GM18519 (cell line): ENCODE results near the gene KIF26B.

Source experiments
- ATAC-seq: cut with Tn5 transposase; IDR thresholded peaks from one replicate; pipeline ENCODE4 v1.9.1; 2021; ENCODE audit warnings: mild to moderate bottlenecking, moderate library complexity; ENCODE audit not compliant: unreplicated experiment, low FRiP score

Gene KIF26B

DNA sequence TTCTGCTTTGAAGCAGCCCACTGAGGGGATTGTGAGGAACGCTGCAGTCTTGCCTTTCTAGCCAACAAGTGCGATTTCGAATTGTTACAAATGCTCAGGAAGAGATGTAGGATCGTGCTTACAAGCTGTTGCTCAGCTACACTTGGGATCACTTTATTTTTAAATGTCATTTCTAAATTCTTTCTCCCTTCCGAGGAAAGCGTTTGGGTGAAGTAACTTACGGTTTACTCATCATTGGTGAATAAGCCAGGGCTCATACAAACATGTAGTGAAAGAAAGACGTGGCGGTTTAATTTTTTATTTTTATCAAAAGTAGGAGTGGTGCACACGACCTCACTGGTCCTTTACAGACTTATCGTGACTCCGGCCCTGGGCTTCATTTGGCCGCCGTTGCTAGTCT lies 386.6 kb downstream of the KIF26B start:
- ATAC-seq: no peak

DNA sequence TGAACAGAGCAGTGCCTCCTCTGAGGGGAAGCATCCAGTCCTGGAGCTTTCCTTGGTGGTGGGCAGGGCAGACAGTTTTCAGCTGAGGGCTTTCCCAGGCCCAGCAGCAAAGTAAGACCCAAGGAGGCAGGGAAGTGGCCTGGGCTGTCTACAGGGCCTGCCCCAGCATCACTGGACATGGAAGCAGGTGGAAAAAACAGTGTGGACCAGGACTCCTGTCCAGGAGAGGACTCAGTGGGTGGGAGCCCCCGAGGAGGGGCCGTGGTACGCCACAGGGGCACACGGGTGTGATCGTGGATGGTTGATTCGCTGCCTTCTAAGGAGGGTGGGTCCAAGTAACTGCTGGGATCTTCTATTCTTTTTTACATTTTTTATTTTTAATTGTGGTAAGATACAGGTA lies 387.6 kb downstream of the KIF26B start:
- ATAC-seq: no peak

DNA sequence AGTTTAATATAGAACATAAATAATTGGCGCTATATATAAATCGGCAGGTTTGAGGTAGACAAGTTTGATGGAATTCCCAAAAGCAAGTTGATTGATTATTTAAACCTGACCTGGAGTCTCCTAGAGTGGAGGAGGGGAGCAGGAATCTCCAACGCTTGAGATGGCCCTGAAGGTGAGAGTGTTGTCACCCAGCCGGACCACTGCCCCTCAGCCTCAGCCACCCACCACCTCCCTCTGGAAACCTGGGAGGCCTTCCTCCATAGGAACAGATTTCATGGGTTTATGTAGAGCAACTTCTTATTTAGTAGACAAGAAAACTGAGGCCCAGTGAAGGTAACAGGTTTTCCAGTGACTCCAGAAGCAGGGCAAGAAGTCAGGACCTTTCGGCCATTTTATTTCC lies 389.5 kb downstream of the KIF26B start:
- ATAC-seq: no peak

DNA sequence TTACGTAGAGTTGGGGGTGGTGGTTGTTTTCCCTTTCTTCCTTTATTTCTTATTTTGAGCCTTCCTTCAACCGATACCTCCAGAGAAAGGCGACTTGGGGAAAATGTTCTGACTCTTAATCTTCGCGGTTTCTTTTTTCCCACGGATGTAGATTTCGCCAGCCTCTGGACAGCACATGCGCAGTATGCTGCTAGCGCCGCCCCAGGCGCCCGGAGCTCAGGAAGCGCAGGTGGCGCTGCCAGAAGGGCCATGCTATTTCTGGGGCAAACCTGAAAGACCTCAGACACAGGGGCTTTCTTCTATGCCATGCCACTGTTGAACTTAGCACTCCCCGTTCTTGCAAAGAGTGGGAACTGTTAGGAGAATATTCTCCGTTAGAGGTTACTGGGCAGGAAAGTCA lies 392.1 kb downstream of the KIF26B start:
- ATAC-seq: no peak

GRCh38 chr1:245549996-245550719 lies 395.4 kb downstream of the KIF26B start:
- ATAC-seq: no peak

DNA sequence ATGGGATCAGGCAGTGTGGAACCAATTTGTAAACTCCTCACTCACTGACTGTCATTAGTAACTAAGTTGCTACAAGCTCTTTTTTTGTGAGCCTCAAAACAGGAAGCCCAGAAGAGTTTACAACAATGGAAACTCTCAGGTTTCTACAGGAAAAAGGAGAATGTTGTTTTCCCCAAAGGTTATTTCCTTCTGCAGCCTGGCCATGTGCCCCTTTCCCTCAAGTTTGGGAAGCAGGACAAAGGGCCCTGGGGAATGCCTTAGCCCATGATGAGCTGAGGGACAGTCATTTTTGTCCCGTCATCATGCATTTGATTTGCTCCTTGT lies 395.9 kb downstream of the KIF26B start:
- ATAC-seq: no peak

DNA sequence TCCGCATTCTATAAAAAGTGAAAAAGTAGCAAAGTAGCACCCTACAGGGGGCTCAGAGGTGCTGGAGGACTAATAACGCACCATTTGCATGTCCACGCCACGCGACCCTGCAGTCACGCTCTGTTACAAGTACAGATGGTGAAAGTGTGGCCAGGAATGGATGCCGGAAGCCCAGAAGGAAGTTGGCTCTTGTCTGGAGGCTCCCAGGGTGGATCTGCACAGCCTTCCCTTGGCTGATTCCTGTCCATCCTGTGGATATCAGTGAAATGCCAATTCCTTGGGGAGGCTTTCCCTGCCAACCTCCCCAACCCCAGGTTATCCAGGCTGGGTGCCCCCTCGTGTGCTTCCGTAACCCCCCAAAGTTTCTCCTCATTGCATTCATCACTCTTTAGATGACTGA lies 396.8 kb downstream of the KIF26B start:
- ATAC-seq: no peak

- ATAC-seq: no peak
Measured at GRCh38 chr1:245552331-245552730, 397.5 kb downstream of the KIF26B start.

GRCh38 chr1:245556057-245556456 lies 401.3 kb downstream of the KIF26B start:
- no peak for ATAC-seq

DNA sequence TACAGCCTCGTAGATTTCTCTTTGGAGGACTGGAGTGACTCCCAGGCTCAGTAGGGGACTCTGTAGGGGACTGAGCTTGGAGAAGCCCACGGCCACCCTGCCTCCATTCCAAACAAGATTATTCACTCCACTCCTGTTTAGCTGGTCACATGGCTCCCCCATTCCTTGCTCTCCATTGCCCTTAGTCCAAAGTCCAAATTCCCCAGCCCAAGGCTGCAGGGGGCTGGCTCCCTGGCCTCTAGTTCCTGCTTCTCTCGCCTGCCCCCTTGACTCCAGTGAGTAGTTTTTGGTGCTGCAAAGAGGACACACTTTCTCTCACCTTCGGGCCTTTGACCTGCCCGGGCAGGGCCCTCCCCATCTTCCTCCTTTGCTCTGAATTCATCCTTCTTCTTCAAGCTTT lies 403.3 kb downstream of the KIF26B start:
- no peak for ATAC-seq

GRCh38 chr1:245560316-245560859 lies 405.6 kb downstream of the KIF26B start:
- no peak for ATAC-seq

DNA sequence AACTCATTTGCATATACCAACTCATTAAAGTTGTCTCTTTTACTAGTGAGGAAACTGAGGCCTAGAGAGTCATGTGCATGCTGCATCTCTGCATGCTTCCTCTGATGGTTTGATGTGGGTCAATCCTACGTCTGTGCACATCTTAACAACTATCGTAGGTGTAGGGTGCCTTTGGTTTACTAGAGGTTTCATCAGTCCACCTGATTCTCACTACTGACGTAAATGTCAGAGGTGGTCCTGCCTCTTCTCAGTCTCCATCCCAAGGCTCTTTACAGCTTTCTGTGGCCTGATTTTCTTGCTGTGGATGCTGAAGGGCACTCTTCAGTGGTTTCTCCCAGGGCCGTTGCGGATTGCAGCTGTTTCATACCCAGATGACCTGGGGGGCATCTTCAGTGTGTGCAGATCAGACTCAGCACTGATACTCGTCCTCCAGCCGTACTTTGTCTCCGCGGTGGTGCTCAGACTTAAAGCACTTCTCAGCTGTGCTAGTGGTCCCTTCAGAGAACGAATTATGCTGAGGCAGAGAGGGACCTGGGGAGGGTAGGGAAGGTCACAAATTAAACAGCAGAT lies 407.0 kb downstream of the KIF26B start:
- ATAC-seq: no peak

GRCh38 chr1:245566134-245566533 lies 411.3 kb downstream of the KIF26B start:
- no peak for ATAC-seq

- ATAC-seq: no peak
Measured at GRCh38 chr1:245566952-245567351, 412.2 kb downstream of the KIF26B start.

- no peak for ATAC-seq
Measured at GRCh38 chr1:245571815-245572294, 417.1 kb downstream of the KIF26B start.

DNA sequence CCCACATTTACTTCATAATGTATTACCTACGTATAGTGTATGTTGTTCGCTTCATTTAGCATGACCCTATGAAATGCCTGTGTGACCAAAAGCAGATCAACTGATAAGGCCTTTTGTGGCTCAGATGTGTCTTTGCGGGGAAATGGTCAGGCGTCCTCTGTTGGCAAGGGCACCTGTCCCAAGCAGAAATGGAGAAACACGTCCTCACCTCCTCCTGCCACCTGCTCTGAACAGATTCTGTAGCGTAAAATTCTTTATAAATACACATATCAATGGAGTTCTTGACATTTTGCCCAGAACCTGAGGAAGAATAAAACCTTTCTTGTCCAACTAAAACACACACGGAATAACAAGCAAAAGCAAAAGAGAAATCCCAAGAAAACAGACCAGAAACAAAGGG lies 417.9 kb downstream of the KIF26B start:
- no peak for ATAC-seq

- ATAC-seq: no peak
Measured at GRCh38 chr1:245575710-245576109, 420.9 kb downstream of the KIF26B start.

DNA sequence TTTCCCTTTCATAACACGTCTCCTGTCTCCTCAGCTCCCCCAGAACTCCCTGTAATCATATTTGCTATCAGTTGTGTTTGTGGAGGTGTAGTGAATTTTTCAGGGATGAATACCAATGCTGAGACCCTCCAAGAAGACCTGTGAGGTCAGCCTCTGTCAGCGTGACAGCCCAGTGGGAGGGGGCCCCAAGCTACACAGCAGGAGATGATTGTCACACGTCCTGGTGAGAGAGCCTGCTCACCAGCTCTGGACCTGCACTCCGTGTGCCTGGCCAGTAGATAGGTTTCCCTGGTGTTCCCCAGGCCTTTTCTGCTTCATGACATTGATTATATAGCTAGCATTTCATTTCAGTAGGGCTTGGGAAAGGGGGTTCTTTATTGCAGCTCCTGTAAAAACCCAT lies 421.5 kb downstream of the KIF26B start:
- no peak for ATAC-seq

- ATAC-seq: no peak
Measured at GRCh38 chr1:245577191-245578157, 422.7 kb downstream of the KIF26B start.

GRCh38 chr1:245578308-245578707 lies 423.5 kb downstream of the KIF26B start:
- ATAC-seq: no peak

DNA sequence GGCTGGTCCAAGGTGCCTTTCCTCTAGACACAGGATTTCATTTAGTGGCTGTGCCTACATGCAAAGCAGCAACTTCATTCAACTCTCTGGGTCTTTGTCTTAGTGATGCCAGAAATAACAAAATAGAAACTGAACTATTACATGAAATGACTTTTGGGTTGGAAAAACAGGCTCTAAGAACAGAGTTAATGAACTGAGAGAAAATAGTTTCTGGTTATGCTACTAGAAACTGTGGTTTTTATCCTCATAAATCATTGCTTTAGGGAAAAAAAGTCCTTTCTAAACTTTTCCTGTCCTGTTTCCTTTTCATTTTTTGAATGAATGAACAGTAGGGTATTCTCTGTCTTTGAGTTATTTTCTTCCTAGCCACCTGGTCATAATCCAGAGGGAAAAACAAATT lies 424.0 kb downstream of the KIF26B start:
- ATAC-seq: no peak
